Activated naive CD4-positive, alpha-beta T cell treated with Interleukin-2 at 50 U/mL for 16 hours (primary cell): ENCODE results near the gene DDI1.

ENCODE experiments used
- DNase-seq: peaks from one replicate; pipeline ENCODE4 v3.0.0-alpha.2; 2020

DDI1 gene

GRCh38 chr11:104036588-104036987 is at the start of gene DDI1:
Gene DDI1 (plus strand): TSS chr11:104036640. CDS start chr11:104036823, 183 bp downstream.
- DNase-seq: no peak

GRCh38 chr11:103987629-103988594 is 48.5 kb upstream of the DDI1 start:
- DNase-seq: no peak

GRCh38 chr11:103988595-103988969 is 47.9 kb upstream of the DDI1 start:
- DNase-seq: no peak

- DNase-seq: no peak
Observed at GRCh38 chr11:103993507-103993906, 42.9 kb upstream of the DDI1 start.

- DNase-seq: no peak
Observed at GRCh38 chr11:103994094-103994493, 42.3 kb upstream of the DDI1 start.

- DNase-seq: no peak
Observed at GRCh38 chr11:103994518-103994917, 41.9 kb upstream of the DDI1 start.

GRCh38 chr11:103995896-103996295 is 40.5 kb upstream of the DDI1 start:
- no peak for DNase-seq

GRCh38 chr11:103997082-103997481 is 39.4 kb upstream of the DDI1 start:
- no peak for DNase-seq

- no peak for DNase-seq
Observed at GRCh38 chr11:103998826-103999508, 37.5 kb upstream of the DDI1 start.

- no peak for DNase-seq
Observed at GRCh38 chr11:104000798-104001197, 35.6 kb upstream of the DDI1 start.

- no peak for DNase-seq
Observed at GRCh38 chr11:104001561-104002056, 34.8 kb upstream of the DDI1 start.

- no peak for DNase-seq
Observed at GRCh38 chr11:104003491-104003890, 32.9 kb upstream of the DDI1 start.

GRCh38 chr11:104005234-104005855 is 31.1 kb upstream of the DDI1 start:
- no peak for DNase-seq

GRCh38 chr11:104009744-104010143 is 26.7 kb upstream of the DDI1 start:
- no peak for DNase-seq

GRCh38 chr11:104011044-104011443 is 25.4 kb upstream of the DDI1 start:
- no peak for DNase-seq

GRCh38 chr11:104015649-104016415 is 20.6 kb upstream of the DDI1 start:
- DNase-seq: no peak

GRCh38 chr11:104024572-104024971 is 11.9 kb upstream of the DDI1 start:
- DNase-seq: no peak

- DNase-seq: no peak
Observed at GRCh38 chr11:104028476-104029263, 7.8 kb upstream of the DDI1 start.

- DNase-seq: no peak
Observed at GRCh38 chr11:104033134-104033533, 3.3 kb upstream of the DDI1 start.

- no peak for DNase-seq
Observed at GRCh38 chr11:104033561-104033960, 2.9 kb upstream of the DDI1 start.

- no peak for DNase-seq
Observed at GRCh38 chr11:104036995-104037394, 555 bp downstream of the DDI1 start.

GRCh38 chr11:104041792-104042191 is 5.4 kb downstream of the DDI1 start:
- DNase-seq: no peak
